ENCODE data around the gene TRAPPC10. TPM values are rescaled to one million over a fixed set of nuclear protein-coding genes. Genes with fewer than 3 reads are reported as not detected.

Gene TRAPPC10
- total RNA-seq, 4 donors from 2014 or later: 3.8 to 45.2 (median 22.9) TPM

- DNase-seq: no peak
- intact Hi-C loops (cut with DNase I; ENCODE audit: low total_unique reads): no loop called here
- no peak overlapping the region for H3K4me3 ChIP-seq
- no peak for TF ChIP-seq CTCF (IDR thresholded peaks at IDR 0.05)
- TF ChIP-seq POLR2A (IDR thresholded peaks at IDR 0.05): no peak
- no peaks in the 10 kb centered on the region for H3K4me1 ChIP-seq
- no peak overlapping the region for H3K27ac ChIP-seq
- H3K36me3 ChIP-seq: no peaks in the 10 kb centered on the region
- no peaks in the 10 kb centered on the region for H3K27me3 ChIP-seq
- no peaks in the 10 kb centered on the region for H3K9me3 ChIP-seq
Observed at GRCh38 chr21:43995521-43996105, 16.5 kb upstream of the TRAPPC10 start.

GRCh38 chr21:43997766-43998742 is 14.1 kb upstream of the TRAPPC10 start:
- Histone ChIP-seq H3K27me3 (no peaks in the 10 kb centered on the region), H3K27ac (no peak overlapping the region), H3K4me3 (no peak overlapping the region), H3K4me1 (no peaks in the 10 kb centered on the region), H3K36me3 (no peaks in the 10 kb centered on the region), H3K9me3 (no peaks in the 10 kb centered on the region)
- TF ChIP-seq POLR2A (IDR thresholded peaks at IDR 0.05) (no peak), CTCF (IDR thresholded peaks at IDR 0.05) (no peak)
- intact Hi-C loops (cut with DNase I; ENCODE audit: low total_unique reads): no loop called here
- DNase-seq: no peak

- intact Hi-C loops (cut with DNase I; ENCODE audit: low total_unique reads): no loop called here
- no peaks in the 10 kb centered on the region for H3K4me1 ChIP-seq
- no peaks in the 10 kb centered on the region for H3K36me3 ChIP-seq
- TF ChIP-seq POLR2A (IDR thresholded peaks at IDR 0.05) (no peak), CTCF (IDR thresholded peaks at IDR 0.05) (no peak)
- H3K27me3 ChIP-seq: no peaks in the 10 kb centered on the region
- no peak overlapping the region for H3K27ac ChIP-seq
- no peaks in the 10 kb centered on the region for H3K9me3 ChIP-seq
- no peak overlapping the region for H3K4me3 ChIP-seq
- DNase-seq: no peak
Observed at GRCh38 chr21:44000360-44000759, 11.7 kb upstream of the TRAPPC10 start.

- TF ChIP-seq CTCF (IDR thresholded peaks at IDR 0.05): no peak
- no peak for TF ChIP-seq POLR2A (IDR thresholded peaks at IDR 0.05)
- intact Hi-C loops (cut with DNase I; ENCODE audit: low total_unique reads): no loop called here
- Histone ChIP-seq H3K4me1 (no peaks in the 10 kb centered on the region), H3K27ac (no peak overlapping the region), H3K36me3 (no peaks in the 10 kb centered on the region), H3K27me3 (no peaks in the 10 kb centered on the region), H3K4me3 (no peak overlapping the region), H3K9me3 (no peaks in the 10 kb centered on the region)
- DNase-seq: no peak
Observed at GRCh38 chr21:44002511-44002910, 9.6 kb upstream of the TRAPPC10 start.

All from uterus (tissue), 4 donors.